ENCODE measurements around the gene GNAO1. TPM values are rescaled to one million over a fixed set of nuclear protein-coding genes. Genes with fewer than 3 reads are reported as not detected.

The GNAO1 gene
- total and polyA plus RNA-seq, 9 donors: 0.72 to 5.6 (median 2.7) TPM

DNA sequence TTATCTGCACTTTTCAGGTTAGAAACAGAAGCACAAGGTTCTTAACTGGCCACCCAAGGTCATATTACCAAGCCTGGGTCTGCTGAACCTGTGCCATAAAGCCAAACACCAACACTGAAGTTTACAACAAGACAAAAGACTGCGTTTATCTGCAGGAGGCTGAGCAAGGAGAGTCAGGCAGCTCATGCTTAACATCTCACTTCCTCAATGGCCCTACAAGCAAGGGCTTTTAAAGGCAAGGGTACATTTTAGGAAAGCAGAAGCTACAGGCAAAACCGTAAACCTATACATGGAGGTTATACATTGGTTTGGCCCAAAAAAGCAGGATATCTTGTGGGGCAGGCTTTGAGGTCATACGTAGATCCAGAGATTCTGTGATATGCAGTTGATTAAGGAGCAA, 91.2 kb downstream of the GNAO1 start:
- Histone ChIP-seq H3K9me3 (no peaks in the 10 kb centered on the region), H3K27me3 (no peaks in the 10 kb centered on the region), H3K4me3 (no peak overlapping the region), H3K36me3 (no peaks in the 10 kb centered on the region), H3K4me1 (ENCODE audit: insufficient read depth) (no peaks in the 10 kb centered on the region), H3K27ac (no peak overlapping the region)
- WGBS, 3 donors: 80 to 85% (median 83%) methylated on average over 3 of the region's 3 CpGs
- no peak for TF ChIP-seq POLR2A (IDR thresholded peaks at IDR 0.05)
- DNase-seq: no peak
- intact Hi-C loops (cut with DNase I): no loop called here

DNA sequence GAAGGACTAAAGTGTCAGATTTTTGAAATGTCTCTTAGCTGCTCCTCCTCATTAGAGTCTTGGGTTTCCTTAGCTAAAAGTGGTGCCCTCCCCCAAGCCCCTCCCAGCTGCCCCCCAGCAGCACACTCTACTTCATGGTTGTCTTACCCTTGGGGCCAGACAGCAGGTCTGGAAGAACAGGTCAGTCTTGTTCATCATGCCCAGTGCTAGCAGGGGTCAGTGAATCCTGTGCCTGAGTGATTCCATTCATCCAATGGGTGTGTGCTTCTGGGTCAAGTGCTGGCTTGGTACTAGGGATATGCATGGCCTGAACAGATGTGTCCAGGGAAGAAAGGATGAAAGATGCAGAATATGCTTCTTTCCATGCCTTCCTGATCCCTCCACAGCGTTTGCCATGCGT, 93.2 kb downstream of the GNAO1 start:
- no peak for TF ChIP-seq EP300 (IDR thresholded peaks at IDR 0.05)
- no peak for TF ChIP-seq POLR2A (IDR thresholded peaks at IDR 0.05)
- TF ChIP-seq, protein P1, sequence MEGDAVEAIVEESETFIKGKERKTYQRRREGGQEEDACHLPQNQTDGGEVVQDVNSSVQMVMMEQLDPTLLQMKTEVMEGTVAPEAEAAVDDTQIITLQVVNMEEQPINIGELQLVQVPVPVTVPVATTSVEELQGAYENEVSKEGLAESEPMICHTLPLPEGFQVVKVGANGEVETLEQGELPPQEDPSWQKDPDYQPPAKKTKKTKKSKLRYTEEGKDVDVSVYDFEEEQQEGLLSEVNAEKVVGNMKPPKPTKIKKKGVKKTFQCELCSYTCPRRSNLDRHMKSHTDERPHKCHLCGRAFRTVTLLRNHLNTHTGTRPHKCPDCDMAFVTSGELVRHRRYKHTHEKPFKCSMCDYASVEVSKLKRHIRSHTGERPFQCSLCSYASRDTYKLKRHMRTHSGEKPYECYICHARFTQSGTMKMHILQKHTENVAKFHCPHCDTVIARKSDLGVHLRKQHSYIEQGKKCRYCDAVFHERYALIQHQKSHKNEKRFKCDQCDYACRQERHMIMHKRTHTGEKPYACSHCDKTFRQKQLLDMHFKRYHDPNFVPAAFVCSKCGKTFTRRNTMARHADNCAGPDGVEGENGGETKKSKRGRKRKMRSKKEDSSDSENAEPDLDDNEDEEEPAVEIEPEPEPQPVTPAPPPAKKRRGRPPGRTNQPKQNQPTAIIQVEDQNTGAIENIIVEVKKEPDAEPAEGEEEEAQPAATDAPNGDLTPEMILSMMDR (IDR thresholded peaks at IDR 0.05): no peak
- intact Hi-C loops (cut with DNase I): no loop called here

GRCh38 chr16:56286809-56287208, 95.5 kb downstream of the GNAO1 start:
- intact Hi-C loops (cut with DNase I): no loop called here
- TF ChIP-seq POLR2A (IDR thresholded peaks at IDR 0.05) (no peak), EP300 (IDR thresholded peaks at IDR 0.05) (no peak)
- TF ChIP-seq, protein P1 (IDR thresholded peaks at IDR 0.05): no peak

More for the DNA sequence above, 93.2 kb downstream of the GNAO1 start:
- Histone ChIP-seq H3K9me3 (no peaks in the 10 kb centered on the region), H3K36me3 (no peaks in the 10 kb centered on the region), H3K4me3 (no peak overlapping the region), H3K4me1 (ENCODE audit: insufficient read depth) (no peaks in the 10 kb centered on the region), H3K27ac (no peak overlapping the region), H3K27me3 (no peaks in the 10 kb centered on the region)
- 92 to 95% (median 92%) methylated on average over 2 of the region's 2 CpGs for WGBS, 3 donors
- DNase-seq: no peak

DNA sequence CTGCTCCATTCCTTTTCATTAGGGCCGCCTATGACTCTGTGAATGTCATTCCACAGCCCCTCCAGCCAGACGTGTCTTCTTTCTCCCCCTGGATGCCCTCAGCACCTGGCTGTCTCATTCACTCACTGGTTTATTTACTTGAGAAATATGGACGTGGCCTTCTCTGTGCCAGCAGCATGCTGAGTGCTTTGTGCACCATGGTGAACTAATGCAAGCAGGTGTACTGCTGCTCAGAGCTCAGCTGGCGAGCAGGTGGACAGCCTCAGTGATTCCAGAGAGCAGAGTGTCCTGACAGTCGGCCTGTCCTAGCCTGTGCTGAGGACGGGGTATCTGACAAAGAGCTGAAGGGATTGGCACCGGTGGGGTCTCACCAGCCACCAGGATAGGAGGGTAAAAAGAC, 96.7 kb downstream of the GNAO1 start:
- Histone ChIP-seq H3K36me3 (no peaks in the 10 kb centered on the region), H3K4me3 (no peak overlapping the region), H3K4me1 (ENCODE audit: insufficient read depth) (no peaks in the 10 kb centered on the region), H3K27ac (no peak overlapping the region), H3K27me3 (no peaks in the 10 kb centered on the region), H3K9me3 (no peaks in the 10 kb centered on the region)
- WGBS, 3 donors: 82 to 86% (median 85%) methylated on average over 7 of the region's 7 CpGs
- no peak for TF ChIP-seq EP300 (IDR thresholded peaks at IDR 0.05)
- TF ChIP-seq, protein P1 (IDR thresholded peaks at IDR 0.05): no peak
- TF ChIP-seq POLR2A (IDR thresholded peaks at IDR 0.05): no peak
- intact Hi-C loops (cut with DNase I): no loop called here
- DNase-seq: no peak

More at GRCh38 chr16:56286809-56287208, 95.5 kb downstream of the GNAO1 start:
- Histone ChIP-seq H3K4me1 (ENCODE audit: insufficient read depth) (no peaks in the 10 kb centered on the region), H3K27ac (no peak overlapping the region), H3K36me3 (no peaks in the 10 kb centered on the region), H3K9me3 (no peaks in the 10 kb centered on the region), H3K27me3 (no peaks in the 10 kb centered on the region), H3K4me3 (no peak overlapping the region)
- no peak for DNase-seq
- 80 to 92% (median 89%) methylated on average over 7 of the region's 7 CpGs for WGBS, 3 donors

DNA sequence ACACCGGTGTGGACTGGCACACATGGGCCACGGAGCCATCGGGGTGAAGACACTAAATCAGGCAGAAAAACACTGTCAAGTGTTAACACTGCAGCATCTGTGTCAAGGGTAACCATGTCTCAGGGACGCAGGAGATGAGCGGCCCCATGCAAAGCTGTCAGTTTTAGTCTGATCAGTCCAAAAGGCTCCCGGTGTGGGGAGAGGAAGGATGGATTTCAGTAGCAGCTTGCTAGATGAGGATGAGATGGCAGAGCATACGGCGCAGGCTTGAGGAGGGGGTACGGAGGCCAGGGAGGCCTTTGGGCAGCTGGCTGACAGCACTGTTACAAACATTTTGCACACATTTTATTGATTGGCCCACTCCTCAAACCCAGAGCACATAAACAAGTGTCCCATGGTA, 98.1 kb downstream of the GNAO1 start:
- intact Hi-C loops (cut with DNase I): no loop called here
- DNase-seq: no peak
- 86 to 91% (median 88%) methylated on average over 9 of the region's 9 CpGs for WGBS, 3 donors

More for the DNA sequence above, 98.1 kb downstream of the GNAO1 start:
- no peaks in the 10 kb centered on the region for H3K36me3 ChIP-seq
- no peaks in the 10 kb centered on the region for H3K27me3 ChIP-seq
- H3K4me3 ChIP-seq: no peak overlapping the region
- no peaks in the 10 kb centered on the region for H3K9me3 ChIP-seq
- no peaks in the 10 kb centered on the region for H3K4me1 ChIP-seq (ENCODE audit: insufficient read depth)
- TF ChIP-seq, protein P1 (IDR thresholded peaks at IDR 0.05): no peak
- TF ChIP-seq EP300 (IDR thresholded peaks at IDR 0.05) (no peak), POLR2A (IDR thresholded peaks at IDR 0.05) (no peak)
- no peak overlapping the region for H3K27ac ChIP-seq
